Measurements from ENCODE around the gene WSCD1.

WSCD1 gene

DNA sequence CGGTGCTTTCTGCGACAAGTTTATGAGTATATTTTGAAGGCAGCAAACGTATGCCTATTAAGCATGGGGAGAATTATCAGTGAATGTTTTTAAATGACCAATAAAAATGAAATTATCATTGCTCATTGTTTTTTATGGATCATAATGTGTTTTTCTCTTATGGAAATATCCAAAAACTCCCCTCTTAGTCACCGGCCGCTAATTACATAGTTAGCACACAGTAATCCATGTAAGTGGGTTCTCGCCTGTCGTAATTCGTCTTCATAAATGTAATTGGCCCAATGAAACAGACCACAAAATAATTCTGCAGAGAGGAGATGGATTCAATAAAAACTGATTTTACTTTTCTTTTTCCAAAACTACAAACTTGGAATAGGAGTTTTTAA is 69.3 kb downstream of the WSCD1 start:
- H3K9me2 ChIP-seq (ENCODE audit: low read depth, low read length), result no peaks in the 10 kb centered on the region
- TF ChIP-seq EZH2 (IDR thresholded peaks at IDR 0.05; ENCODE audit: borderline replicate concordance, low read length), result no peak
- TF ChIP-seq, protein P1, sequence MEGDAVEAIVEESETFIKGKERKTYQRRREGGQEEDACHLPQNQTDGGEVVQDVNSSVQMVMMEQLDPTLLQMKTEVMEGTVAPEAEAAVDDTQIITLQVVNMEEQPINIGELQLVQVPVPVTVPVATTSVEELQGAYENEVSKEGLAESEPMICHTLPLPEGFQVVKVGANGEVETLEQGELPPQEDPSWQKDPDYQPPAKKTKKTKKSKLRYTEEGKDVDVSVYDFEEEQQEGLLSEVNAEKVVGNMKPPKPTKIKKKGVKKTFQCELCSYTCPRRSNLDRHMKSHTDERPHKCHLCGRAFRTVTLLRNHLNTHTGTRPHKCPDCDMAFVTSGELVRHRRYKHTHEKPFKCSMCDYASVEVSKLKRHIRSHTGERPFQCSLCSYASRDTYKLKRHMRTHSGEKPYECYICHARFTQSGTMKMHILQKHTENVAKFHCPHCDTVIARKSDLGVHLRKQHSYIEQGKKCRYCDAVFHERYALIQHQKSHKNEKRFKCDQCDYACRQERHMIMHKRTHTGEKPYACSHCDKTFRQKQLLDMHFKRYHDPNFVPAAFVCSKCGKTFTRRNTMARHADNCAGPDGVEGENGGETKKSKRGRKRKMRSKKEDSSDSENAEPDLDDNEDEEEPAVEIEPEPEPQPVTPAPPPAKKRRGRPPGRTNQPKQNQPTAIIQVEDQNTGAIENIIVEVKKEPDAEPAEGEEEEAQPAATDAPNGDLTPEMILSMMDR (IDR thresholded peaks at IDR 0.05; ENCODE audit: low read length), result no peak
- no peaks in the 10 kb centered on the region for H3F3A ChIP-seq (ENCODE audit: insufficient read depth, low read length)
- H2AFZ ChIP-seq (ENCODE audit: low read length), result no peak overlapping the region
- H3K36me3 ChIP-seq (ENCODE audit: insufficient read depth, low read length), result no peaks in the 10 kb centered on the region
- no peaks in the 10 kb centered on the region for H3K4me1 ChIP-seq (ENCODE audit: insufficient read depth, low read length, severe bottlenecking)
- no peaks in the 10 kb centered on the region for H3K27me3 ChIP-seq (ENCODE audit: insufficient read depth, low read length)
- H3K4me2 ChIP-seq (ENCODE audit: low read length), result no peak overlapping the region
- H3K27ac ChIP-seq (ENCODE audit: low read depth, low read length, poor library complexity, severe bottlenecking), result no peak overlapping the region
- no peak overlapping the region for H3K4me3 ChIP-seq (ENCODE audit: low read depth, low read length, poor library complexity, severe bottlenecking)
- no peak overlapping the region for H3K9ac ChIP-seq (ENCODE audit: low read length)
- H3K79me2 ChIP-seq (ENCODE audit: insufficient read depth, low read length), result no peaks in the 10 kb centered on the region
- no peaks in the 10 kb centered on the region for H3K9me3 ChIP-seq (ENCODE audit: low read length)
- no peaks in the 10 kb centered on the region for H4K20me1 ChIP-seq (ENCODE audit: insufficient read depth, low read length)

DNA sequence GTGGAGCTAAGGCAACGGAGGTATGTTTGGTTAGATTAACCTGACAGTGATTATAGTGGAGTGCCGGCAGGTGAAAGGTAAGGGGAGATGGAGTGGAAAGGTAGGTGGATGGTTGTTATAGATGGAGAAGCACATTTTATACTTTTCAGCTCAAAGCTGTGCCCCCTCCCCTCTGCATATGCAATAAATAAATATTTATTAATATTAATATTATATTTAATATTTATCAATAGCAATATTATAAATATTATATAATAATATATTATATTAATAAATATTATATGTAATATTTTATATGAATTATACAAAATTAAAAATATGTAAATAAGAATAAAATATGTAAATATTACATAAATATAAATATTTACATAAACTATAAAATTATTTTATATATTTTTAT is 70.0 kb downstream of the WSCD1 start:
- H2AFZ ChIP-seq (ENCODE audit: low read length), result no peak overlapping the region
- no peaks in the 10 kb centered on the region for H3K4me1 ChIP-seq (ENCODE audit: insufficient read depth, low read length, severe bottlenecking)

DNA sequence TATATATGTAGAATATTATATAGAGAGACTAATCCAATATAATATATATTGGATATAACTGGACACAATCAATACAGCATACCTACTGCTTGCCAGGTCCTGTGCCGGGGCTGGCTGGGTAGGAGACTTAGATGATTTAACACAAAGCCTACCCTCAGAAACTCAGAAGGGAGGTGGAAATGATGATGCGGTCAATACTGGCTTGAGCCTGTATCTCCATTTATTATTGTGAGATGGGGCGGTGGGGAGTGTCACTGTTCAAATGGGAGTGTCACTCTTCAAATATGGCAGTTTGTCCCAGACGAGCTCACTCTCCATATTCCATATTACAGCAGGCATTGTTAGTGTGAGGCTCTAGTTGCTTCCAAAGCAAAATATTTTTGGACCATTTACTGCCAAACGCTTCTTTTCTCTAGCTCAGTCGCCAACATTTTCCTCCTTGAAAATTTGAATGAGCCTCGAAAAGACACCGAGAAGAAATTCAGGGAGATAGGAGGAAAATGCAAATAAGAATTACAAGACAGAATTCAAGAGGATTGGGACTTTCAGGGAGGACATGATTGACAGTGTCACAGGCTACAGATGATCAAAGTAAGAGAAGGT is 70.7 kb downstream of the WSCD1 start:
- no peaks in the 10 kb centered on the region for H3K9me3 ChIP-seq (ENCODE audit: low read length)

More for the DNA sequence above, 70.0 kb downstream of the WSCD1 start:
- Histone ChIP-seq H3K27me3 (ENCODE audit: insufficient read depth, low read length) (no peaks in the 10 kb centered on the region), H4K20me1 (ENCODE audit: insufficient read depth, low read length) (no peaks in the 10 kb centered on the region), H3K4me2 (ENCODE audit: low read length) (no peak overlapping the region), H3K9ac (ENCODE audit: low read length) (no peak overlapping the region), H3K9me2 (ENCODE audit: low read depth, low read length) (no peaks in the 10 kb centered on the region), H3K79me2 (ENCODE audit: insufficient read depth, low read length) (no peaks in the 10 kb centered on the region), H3K4me3 (ENCODE audit: low read depth, low read length, poor library complexity, severe bottlenecking) (no peak overlapping the region), H3F3A (ENCODE audit: insufficient read depth, low read length) (no peaks in the 10 kb centered on the region), H3K27ac (ENCODE audit: low read depth, low read length, poor library complexity, severe bottlenecking) (no peak overlapping the region), H3K36me3 (ENCODE audit: insufficient read depth, low read length) (no peaks in the 10 kb centered on the region), H3K9me3 (ENCODE audit: low read length) (no peaks in the 10 kb centered on the region)
- TF ChIP-seq EZH2 (IDR thresholded peaks at IDR 0.05; ENCODE audit: borderline replicate concordance, low read length), result no peak
- TF ChIP-seq, protein P1 (IDR thresholded peaks at IDR 0.05; ENCODE audit: low read length), result no peak

More for the DNA sequence above, 70.7 kb downstream of the WSCD1 start:
- H3K4me1 ChIP-seq (ENCODE audit: insufficient read depth, low read length, severe bottlenecking), result no peaks in the 10 kb centered on the region
- H3K27me3 ChIP-seq (ENCODE audit: insufficient read depth, low read length), result no peaks in the 10 kb centered on the region
- H3K4me3 ChIP-seq (ENCODE audit: low read depth, low read length, poor library complexity, severe bottlenecking), result no peak overlapping the region
- no peak overlapping the region for H3K27ac ChIP-seq (ENCODE audit: low read depth, low read length, poor library complexity, severe bottlenecking)
- H4K20me1 ChIP-seq (ENCODE audit: insufficient read depth, low read length), result no peaks in the 10 kb centered on the region
- H2AFZ ChIP-seq (ENCODE audit: low read length), result no peak overlapping the region
- H3K9ac ChIP-seq (ENCODE audit: low read length), result no peak overlapping the region
- no peaks in the 10 kb centered on the region for H3K79me2 ChIP-seq (ENCODE audit: insufficient read depth, low read length)
- H3K4me2 ChIP-seq (ENCODE audit: low read length), result no peak overlapping the region
- H3F3A ChIP-seq (ENCODE audit: insufficient read depth, low read length), result no peaks in the 10 kb centered on the region
- no peaks in the 10 kb centered on the region for H3K9me2 ChIP-seq (ENCODE audit: low read depth, low read length)
- H3K36me3 ChIP-seq (ENCODE audit: insufficient read depth, low read length), result no peaks in the 10 kb centered on the region
- TF ChIP-seq, protein P1 (IDR thresholded peaks at IDR 0.05; ENCODE audit: low read length), result no peak
- no peak for TF ChIP-seq EZH2 (IDR thresholded peaks at IDR 0.05; ENCODE audit: borderline replicate concordance, low read length)

All from OCI-LY1 (cell line).